CD14-positive monocyte (primary cell): Measurements from ENCODE around the gene ZC3H7A. TPM values are rescaled to one million over a fixed set of nuclear protein-coding genes. Genes with fewer than 3 reads are reported as not detected.
A peak's percentile ranks its signal among the peaks of the same experiment; 100 is the strongest.

Experiments
- DNase-seq, 3 donors: peaks; one replicate each; pipeline ENCODE4 v3.0.0-alpha.2; 2011 to 2022
- H2AFZ ChIP-seq: 2 replicates; pipeline ENCODE4 v1.6.0; 2012; ENCODE audit warnings: mild to moderate bottlenecking, low read depth, low read length, inconsistent platforms; ENCODE audit not compliant: insufficient read depth, poor library complexity, severe bottlenecking
- H3K27ac ChIP-seq, 2 donors: 1 replicate in 1 of 2; 2 replicates in 1 of 2; pipeline ENCODE4 v1.5.1; 2012 to 2013; ENCODE audit warnings: low read length in 2 of 2, control low read depth in 1 of 2, inconsistent platforms in 1 of 2, low read depth in 1 of 2, mild to moderate bottlenecking in 1 of 2
- H3K27me3 ChIP-seq, 2 donors: one replicate each; pipeline versions ENCODE4 v1.6.0 to v1.6.1; 2011 to 2013; ENCODE audit warnings: low read length in 2 of 2; ENCODE audit not compliant: control insufficient read depth in 2 of 2, insufficient read depth in 2 of 2
- H3K36me3 ChIP-seq, 2 donors: replicated peaks in 1 of 2; 1 replicate in 1 of 2; 2 replicates in 1 of 2; pipeline versions ENCODE4 v1.5.1 to v1.6.1; 2012 to 2013; ENCODE audit warnings: low read length in 2 of 2, control low read depth in 1 of 2, inconsistent platforms in 1 of 2, mild to moderate bottlenecking in 1 of 2; ENCODE audit not compliant: insufficient read depth in 2 of 2, control insufficient read depth in 1 of 2
- H3K4me1 ChIP-seq, 2 donors: 1 replicate in 1 of 2; 2 replicates in 1 of 2; pipeline versions ENCODE4 v1.5.1 to v1.6.1; 2012 to 2013; ENCODE audit warnings: low read length in 2 of 2, control low read depth in 1 of 2, inconsistent platforms in 1 of 2, mild to moderate bottlenecking in 1 of 2, moderate library complexity in 1 of 2; ENCODE audit not compliant: insufficient read depth in 2 of 2, control insufficient read depth in 1 of 2
- H3K4me2 ChIP-seq: replicated peaks from 2 replicates; pipeline ENCODE3; 2012; ENCODE audit warnings: low read length, moderate library complexity, mild to moderate bottlenecking; ENCODE audit not compliant: poor library complexity, severe bottlenecking; ENCODE audit errors: extremely low read depth
- H3K4me3 ChIP-seq, 3 experiments: fragments of 200-600 bp in 1 of 3; sonication (generic) in 1 of 3; replicated peaks in 1 of 3; 1 replicate in 2 of 3; 2 replicates in 1 of 3; pipeline ENCODE4 v1.5.1; 2011 to 2013; ENCODE audit warnings: low read length in 3 of 3, mild to moderate bottlenecking in 3 of 3, control low read depth in 2 of 3, low read depth in 2 of 3, inconsistent platforms in 1 of 3, moderate library complexity in 1 of 3
- H3K79me2 ChIP-seq: 2 replicates; pipeline ENCODE4 v1.6.0; 2012; ENCODE audit warnings: mild to moderate bottlenecking, control low read depth, inconsistent platforms, low read length, moderate library complexity; ENCODE audit not compliant: insufficient read depth
- H3K9ac ChIP-seq: 2 replicates; pipeline ENCODE4 v1.6.0; 2017; ENCODE audit warnings: low read length, mild to moderate bottlenecking; ENCODE audit not compliant: insufficient read depth, poor library complexity, severe bottlenecking
- H3K9me3 ChIP-seq, 2 donors: replicated peaks in 1 of 2; 1 replicate in 1 of 2; 2 replicates in 1 of 2; pipeline versions ENCODE4 v1.5.1 to v1.6.1; 2012 to 2013; ENCODE audit warnings: low read length in 2 of 2, control low read depth in 1 of 2; ENCODE audit not compliant: control insufficient read depth in 1 of 2, insufficient read depth in 1 of 2
- H4K20me1 ChIP-seq: 2 replicates; pipeline ENCODE4 v1.6.0; 2012; ENCODE audit warnings: mild to moderate bottlenecking, low read length, control low read depth, moderate library complexity; ENCODE audit not compliant: insufficient read depth
- H3K27ac Mint-ChIP-seq, 7 donors: one replicate each; pipeline ENCODE4 v1.8.0; 2020; ENCODE audit warnings: mild to moderate bottlenecking in 7 of 7, mixed read lengths in 7 of 7, moderate library complexity in 6 of 7, inconsistent platforms in 2 of 7
- H3K27me3 Mint-ChIP-seq, 3 donors: one replicate each; pipeline ENCODE4 v1.8.0; 2021 to 2022; ENCODE audit warnings: low read depth in 3 of 3, mild to moderate bottlenecking in 3 of 3, mixed read lengths in 3 of 3, moderate library complexity in 3 of 3, inconsistent platforms in 1 of 3
- H3K36me3 Mint-ChIP-seq, 2 donors: one replicate each; pipeline ENCODE4 v1.8.0; 2020; ENCODE audit warnings: mixed read lengths in 2 of 2, inconsistent platforms in 1 of 2, mild to moderate bottlenecking in 1 of 2
- H3K4me1 Mint-ChIP-seq: one replicate; pipeline ENCODE4 v1.8.0; 2020; ENCODE audit warnings: mild to moderate bottlenecking, mixed read lengths
- H3K4me3 Mint-ChIP-seq, 2 donors: one replicate each; pipeline ENCODE4 v1.8.0; 2020; ENCODE audit warnings: mild to moderate bottlenecking in 2 of 2, mixed read lengths in 2 of 2, moderate library complexity in 1 of 2
- H3K9me3 Mint-ChIP-seq, 7 donors: one replicate each; pipeline ENCODE4 v1.8.0; 2020 to 2022; ENCODE audit warnings: mixed read lengths in 7 of 7, mild to moderate bottlenecking in 6 of 7, moderate library complexity in 6 of 7, inconsistent platforms in 2 of 7
- WGBS: methylation state at CpG from one replicate; pipeline ENCODE4 v1.1.5; 2013; ENCODE audit warnings: missing lambda C conversion rate; ENCODE audit not compliant: insufficient coverage; 5-methylcytosine and 5-hydroxymethylcytosine counted together
- intact Hi-C, 2 donors: fragments of 100-400 bp; cut with micrococcal nuclease; formaldehyde crosslinking; loops; one replicate each; pipeline versions ENCODE4 v1.15.0 to v1.15.1; 2023
- polyA plus RNA-seq, 3 donors: library from polyadenylated mRNA; depleted of rRNA in 1 of 3; unstranded in 2 of 3; stranded (reverse) in 1 of 3; fragments of 300-500 nt in 2 of 3; fragments of >200 nt in 1 of 3; fragmentation: Illumina TruSeq in 2 of 3; gene quantifications; 1 replicate in 2 of 3; 2 replicates in 1 of 3; pipeline ENCODE4 v1.2.3, GENCODE V29; 2012 to 2021
- TF ChIP-seq, protein P1 (sequence below): fragments of 200-600 bp; IDR thresholded peaks from one replicate; pipeline ENCODE4 v1.8.0; 2022; ENCODE audit warnings: antibody characterized with exemption, mild to moderate bottlenecking

ZC3H7A gene
- polyA plus RNA-seq, 3 donors = 22.6 to 62.0 (median 27.5) TPM

DNA sequence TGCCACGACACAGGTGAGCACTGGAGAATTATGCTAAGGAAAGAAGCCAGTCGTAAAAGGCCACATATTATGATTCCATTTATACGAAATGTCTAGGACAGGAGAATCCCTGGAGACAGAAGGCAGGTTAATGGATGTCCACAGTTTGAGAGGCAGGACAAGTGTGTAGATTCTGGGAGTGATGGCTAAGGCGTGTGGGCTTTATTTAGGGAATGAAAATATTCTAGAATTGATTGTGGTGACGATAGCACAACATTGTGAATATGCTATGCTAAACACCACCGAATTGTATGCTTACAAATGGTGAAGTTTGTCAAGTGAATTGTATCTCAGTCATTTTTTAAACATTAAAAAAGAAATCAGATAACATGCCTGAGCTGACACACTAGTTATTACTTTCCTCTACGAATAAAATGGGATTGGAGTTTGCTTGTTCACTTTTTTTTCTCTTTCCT is 49.1 kb downstream of the ZC3H7A start:
- H3K36me3 ChIP-seq = peaks cover 38 to 56% of the 10 kb centered on the region in 2 donors
- no peaks in the 10 kb centered on the region for H3K27me3 ChIP-seq
- 82% methylated on average over 3 of the region's 7 CpGs for WGBS
- peaks cover 16% of the 10 kb centered on the region for H3K4me1 Mint-ChIP-seq
- peaks cover 5% of the 10 kb centered on the region for H4K20me1 ChIP-seq
- H3K9me3 Mint-ChIP-seq = no peaks in the 10 kb centered on the region
- H3K4me1 ChIP-seq = peaks cover 16 to 18% of the 10 kb centered on the region in 2 donors
- TF ChIP-seq, protein P1, sequence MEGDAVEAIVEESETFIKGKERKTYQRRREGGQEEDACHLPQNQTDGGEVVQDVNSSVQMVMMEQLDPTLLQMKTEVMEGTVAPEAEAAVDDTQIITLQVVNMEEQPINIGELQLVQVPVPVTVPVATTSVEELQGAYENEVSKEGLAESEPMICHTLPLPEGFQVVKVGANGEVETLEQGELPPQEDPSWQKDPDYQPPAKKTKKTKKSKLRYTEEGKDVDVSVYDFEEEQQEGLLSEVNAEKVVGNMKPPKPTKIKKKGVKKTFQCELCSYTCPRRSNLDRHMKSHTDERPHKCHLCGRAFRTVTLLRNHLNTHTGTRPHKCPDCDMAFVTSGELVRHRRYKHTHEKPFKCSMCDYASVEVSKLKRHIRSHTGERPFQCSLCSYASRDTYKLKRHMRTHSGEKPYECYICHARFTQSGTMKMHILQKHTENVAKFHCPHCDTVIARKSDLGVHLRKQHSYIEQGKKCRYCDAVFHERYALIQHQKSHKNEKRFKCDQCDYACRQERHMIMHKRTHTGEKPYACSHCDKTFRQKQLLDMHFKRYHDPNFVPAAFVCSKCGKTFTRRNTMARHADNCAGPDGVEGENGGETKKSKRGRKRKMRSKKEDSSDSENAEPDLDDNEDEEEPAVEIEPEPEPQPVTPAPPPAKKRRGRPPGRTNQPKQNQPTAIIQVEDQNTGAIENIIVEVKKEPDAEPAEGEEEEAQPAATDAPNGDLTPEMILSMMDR = no peak
- intact Hi-C loops = no loop called here
- no peak overlapping the region for H2AFZ ChIP-seq
- no peak overlapping the region for H3K4me3 ChIP-seq
- no peak overlapping the region for H3K4me3 Mint-ChIP-seq
- H3K27ac ChIP-seq = no peak overlapping the region
- no peak for DNase-seq
- H3K9me3 ChIP-seq = no peaks in the 10 kb centered on the region
- no peaks in the 10 kb centered on the region for H3K79me2 ChIP-seq
- H3K27me3 Mint-ChIP-seq = no peaks in the 10 kb centered on the region
- no peak overlapping the region for H3K4me2 ChIP-seq
- peaks cover 39 to 55% of the 10 kb centered on the region in 2 donors for H3K36me3 Mint-ChIP-seq
- peak overlapping the region in 5 of 7 donors; percentile 18 to 55 (median 28) for H3K27ac Mint-ChIP-seq
- H3K9ac ChIP-seq = no peak overlapping the region

DNA sequence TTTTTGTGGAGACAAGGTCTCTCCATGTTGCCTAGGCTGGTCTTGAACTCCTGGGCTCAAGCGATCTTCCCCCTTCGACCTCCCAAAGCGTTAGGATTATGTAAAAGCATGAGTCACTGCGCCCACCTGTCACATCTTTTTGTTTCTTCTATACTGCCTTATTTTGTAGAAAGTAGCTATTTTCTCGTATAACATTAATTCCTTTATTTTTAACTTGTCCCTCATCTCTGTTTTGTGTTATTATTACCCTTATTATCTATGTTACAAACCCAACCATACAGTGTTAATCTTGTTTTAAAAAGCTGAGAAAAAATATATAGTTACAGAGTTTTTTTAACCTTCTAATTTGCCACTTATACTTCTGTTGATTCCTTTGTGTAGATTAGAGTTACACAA is 53.0 kb downstream of the ZC3H7A start:
- peak overlapping the region; percentile 98 to 100 (median 99) for H3K27ac Mint-ChIP-seq
- H3K79me2 ChIP-seq = peaks cover 34% of the 10 kb centered on the region
- peaks cover 2 to 23% of the 10 kb centered on the region in 2 donors for H3K36me3 ChIP-seq
- TF ChIP-seq, protein P1 = no peak
- no CpG with 5 or more reads among the region's 5 CpGs for WGBS
- no peaks in the 10 kb centered on the region for H3K9me3 Mint-ChIP-seq
- no peaks in the 10 kb centered on the region for H3K9me3 ChIP-seq
- H3K4me3 ChIP-seq = peak overlapping the region in 1 of 3 experiments; percentile 29
- peaks cover 27% of the 10 kb centered on the region for H4K20me1 ChIP-seq
- H3K4me1 ChIP-seq = peaks cover 34 to 48% of the 10 kb centered on the region in 2 donors
- peaks cover 20 to 23% of the 10 kb centered on the region in 2 donors for H3K36me3 Mint-ChIP-seq
- H2AFZ ChIP-seq = peak overlapping the region; percentile 24
- peak overlapping the region; percentile 69 to 75 for H3K4me3 Mint-ChIP-seq
- H3K9ac ChIP-seq = peak overlapping the region; percentile 99
- H3K4me2 ChIP-seq = peak overlapping the region; percentile 95
- no peaks in the 10 kb centered on the region for H3K27me3 ChIP-seq
- H3K27ac ChIP-seq = peak overlapping the region; percentile 99 to 100
- peaks cover 43% of the 10 kb centered on the region for H3K4me1 Mint-ChIP-seq
- no peak for DNase-seq
- intact Hi-C loops = loop anchor here (5.0 kb wide), 4 partner anchors 33 to 108 kb away; partner anchors contain the start of genes ZC3H7A (in 2 of the 2) and RSL1D1 (in 1 of the 2)
- H3K27me3 Mint-ChIP-seq = no peaks in the 10 kb centered on the region
